Keratinocyte (primary cell): ENCODE data around the gene RANBP10. TPM values are rescaled to one million over a fixed set of nuclear protein-coding genes. Genes with fewer than 3 reads are reported as not detected.

Experiments
- DNase-seq: peaks from one replicate; pipeline ENCODE4 v3.0.0-alpha.2; 2011; ENCODE audit warnings: low read depth, missing footprints, low spot score
- FAIRE-seq: peaks from 2 replicates; lab custom pipeline; 2011; peaks lifted over from hg19 to GRCh38; lab: Jason Lieb, UNC
- H2AFZ ChIP-seq: 2 replicates; pipeline ENCODE4 v1.6.0; 2012; ENCODE audit warnings: low read length, control low read depth, inconsistent platforms; ENCODE audit not compliant: control insufficient read depth
- H3K27ac ChIP-seq: 2 replicates; pipeline ENCODE4 v1.5.1; 2011; ENCODE audit warnings: low read length; ENCODE audit not compliant: control insufficient read depth, insufficient read depth
- H3K27me3 ChIP-seq: 3 replicates; pipeline ENCODE4 v1.6.0; 2011; ENCODE audit warnings: low read length; ENCODE audit not compliant: control insufficient read depth, insufficient read depth; ENCODE audit errors: extremely low read depth
- H3K36me3 ChIP-seq, 2 experiments: 2 replicates in 1 of 2; 3 replicates in 1 of 2; pipeline ENCODE4 v1.5.1; 2011; ENCODE audit warnings: low read length in 2 of 2, mild to moderate bottlenecking in 1 of 2; ENCODE audit not compliant: control insufficient read depth in 2 of 2, insufficient read depth in 2 of 2; ENCODE audit errors: extremely low read depth in 1 of 2
- H3K4me1 ChIP-seq: 3 replicates; pipeline ENCODE4 v1.5.1; 2011; ENCODE audit warnings: low read length; ENCODE audit not compliant: control insufficient read depth, insufficient read depth; ENCODE audit errors: extremely low read depth
- H3K4me2 ChIP-seq: 3 replicates; pipeline ENCODE4 v1.6.0; 2011; ENCODE audit warnings: low read depth, low read length; ENCODE audit not compliant: control insufficient read depth, insufficient read depth; ENCODE audit errors: extremely low read depth
- H3K4me3 ChIP-seq, 3 experiments: fragments of 200-600 bp in 1 of 3; sonication (generic) in 1 of 3; 2 replicates in 2 of 3; 3 replicates in 1 of 3; pipeline ENCODE4 v1.5.1; 2011 to 2016; ENCODE audit warnings: low read length in 3 of 3, mild to moderate bottlenecking in 3 of 3, control low read depth in 2 of 3, inconsistent platforms in 1 of 3, low read depth in 1 of 3, mixed read lengths in 1 of 3, mixed run types in 1 of 3, moderate library complexity in 1 of 3; ENCODE audit not compliant: control insufficient read depth in 2 of 3, insufficient read depth in 2 of 3; ENCODE audit errors: extremely low read depth in 1 of 3
- H3K79me2 ChIP-seq: 2 replicates; pipeline ENCODE4 v1.6.0; 2012; ENCODE audit warnings: low read length; ENCODE audit not compliant: control insufficient read depth, insufficient read depth
- H3K9ac ChIP-seq: 3 replicates; pipeline ENCODE4 v1.6.0; 2011; ENCODE audit warnings: low read length; ENCODE audit not compliant: control insufficient read depth, insufficient read depth; ENCODE audit errors: extremely low read depth
- H3K9me1 ChIP-seq: 3 replicates; pipeline ENCODE4 v1.6.0; 2011; ENCODE audit warnings: low read length; ENCODE audit not compliant: control insufficient read depth, insufficient read depth; ENCODE audit errors: extremely low read depth
- H3K9me3 ChIP-seq: 2 replicates; pipeline ENCODE4 v1.5.1; 2012; ENCODE audit warnings: low read depth, low read length; ENCODE audit not compliant: control insufficient read depth
- H4K20me1 ChIP-seq: 3 replicates; pipeline ENCODE4 v1.6.0; 2011; ENCODE audit warnings: low read length; ENCODE audit not compliant: control insufficient read depth, insufficient read depth; ENCODE audit errors: extremely low read depth
- CTCF ChIP-seq, 3 experiments: IDR thresholded peaks in 1 of 3; conservative IDR thresholded peaks in 1 of 3; optimal IDR thresholded peaks in 1 of 3; 2 replicates in 2 of 3; 3 replicates in 1 of 3; pipeline versions ENCODE3 to v1.5.1; 2011; ENCODE audit warnings: low read length in 3 of 3, mild to moderate bottlenecking in 3 of 3, moderate library complexity in 2 of 3, control low read depth in 1 of 3, inconsistent platforms in 1 of 3; ENCODE audit not compliant: insufficient read depth in 2 of 3; ENCODE audit errors: extremely low read depth in 1 of 3
- EZH2 ChIP-seq: IDR thresholded peaks from one replicate; pipeline ENCODE4 v1.6.1; 2012; ENCODE audit warnings: inconsistent platforms, mild to moderate bottlenecking, low read length, moderate library complexity
- dilution Hi-C: fragments of 300-500 bp; cut with MboI; formaldehyde crosslinking; loops from one replicate; pipeline ENCODE4 v1.7.0; 2020; ENCODE audit warnings: low sequenced_read_pairs; ENCODE audit not compliant: extremely low pct_ligation_motif_present
- polyA plus RNA-seq, 5 experiments: library from polyadenylated mRNA; depleted of rRNA in 3 of 5; stranded (reverse) in 3 of 5; stranded (forward) in 1 of 5; unstranded in 1 of 5; fragments of >200 nt; gene quantifications; 1 replicate in 1 of 5; 2 replicates in 3 of 5; 3 replicates in 1 of 5; pipeline versions ENCODE4 v1.2.1 to v1.2.3, GENCODE V29; 2011 to 2012; ENCODE audit warnings: missing spikeins in 2 of 5, low read depth in 1 of 5, low replicate concordance in 1 of 5

The RANBP10 gene
- polyA plus RNA-seq, 1 donor (not counting 4 experiments of a cell fraction or from before 2014, with no cell fraction given): 9.5 TPM

- FAIRE-seq (peak; percentile 64), DNase-seq (peak; percentile 15)
- Histone ChIP-seq H3K4me1 (peaks cover 14% of the 10 kb centered on the region), H2AFZ (peak overlapping the region; percentile 41), H4K20me1 (no peaks in the 10 kb centered on the region), H3K4me3 (no peak overlapping the region), H3K79me2 (no peaks in the 10 kb centered on the region), H3K9me1 (no peaks in the 10 kb centered on the region), H3K27ac (peak overlapping the region; percentile 11), H3K9ac (peak overlapping the region; percentile 16), H3K4me2 (peak overlapping the region; percentile 6), H3K9me3 (no peaks in the 10 kb centered on the region), H3K27me3 (no peaks in the 10 kb centered on the region), H3K36me3 (peaks cover 0 to 7% of the 10 kb centered on the region in 2 experiments)
- dilution Hi-C loops: no loop called here
- TF ChIP-seq CTCF (optimal IDR thresholded peaks at IDR 0.05 in 1 of 3, IDR thresholded peaks at IDR 0.05 in 1 of 3, conservative IDR thresholded peaks at IDR 0.05 in 1 of 3; ENCODE audit: extremely low read depth in 1 of 3, insufficient read depth in 2 of 3, low read length in 3 of 3) (no peak), EZH2 (no peak)
These were observed 57.5 kb downstream of the RANBP10 start for GRCh38 chr16:67748834-67749233.

- Histone ChIP-seq H3K36me3 (peaks cover 0 to 7% of the 10 kb centered on the region in 2 experiments), H3K9me1 (no peaks in the 10 kb centered on the region), H3K4me2 (no peak overlapping the region), H3K4me1 (peaks cover 14% of the 10 kb centered on the region), H2AFZ (no peak overlapping the region), H3K9ac (no peak overlapping the region), H4K20me1 (no peaks in the 10 kb centered on the region), H3K9me3 (no peaks in the 10 kb centered on the region), H3K4me3 (no peak overlapping the region), H3K79me2 (no peaks in the 10 kb centered on the region), H3K27ac (no peak overlapping the region), H3K27me3 (no peaks in the 10 kb centered on the region)
- no peak for FAIRE-seq
- DNase-seq: no peak
- dilution Hi-C loops: no loop called here
- TF ChIP-seq EZH2 (no peak), CTCF (optimal IDR thresholded peaks at IDR 0.05 in 1 of 3, IDR thresholded peaks at IDR 0.05 in 1 of 3, conservative IDR thresholded peaks at IDR 0.05 in 1 of 3; ENCODE audit: extremely low read depth in 1 of 3, insufficient read depth in 2 of 3, low read length in 3 of 3) (no peak)
These were observed 59.5 kb downstream of the RANBP10 start for GRCh38 chr16:67746846-67747245.
